GM11168 (cell line): Measurements from ENCODE around the gene MRTFB.

Source experiments
- in situ Hi-C: fragments of 300-500 bp; cut with MboI; formaldehyde crosslinking; loops from one replicate; pipeline ENCODE4 v1.12.0; 2022; ENCODE audit warnings: low sequenced_read_pairs; ENCODE audit not compliant: unreplicated experiment

Gene MRTFB

DNA sequence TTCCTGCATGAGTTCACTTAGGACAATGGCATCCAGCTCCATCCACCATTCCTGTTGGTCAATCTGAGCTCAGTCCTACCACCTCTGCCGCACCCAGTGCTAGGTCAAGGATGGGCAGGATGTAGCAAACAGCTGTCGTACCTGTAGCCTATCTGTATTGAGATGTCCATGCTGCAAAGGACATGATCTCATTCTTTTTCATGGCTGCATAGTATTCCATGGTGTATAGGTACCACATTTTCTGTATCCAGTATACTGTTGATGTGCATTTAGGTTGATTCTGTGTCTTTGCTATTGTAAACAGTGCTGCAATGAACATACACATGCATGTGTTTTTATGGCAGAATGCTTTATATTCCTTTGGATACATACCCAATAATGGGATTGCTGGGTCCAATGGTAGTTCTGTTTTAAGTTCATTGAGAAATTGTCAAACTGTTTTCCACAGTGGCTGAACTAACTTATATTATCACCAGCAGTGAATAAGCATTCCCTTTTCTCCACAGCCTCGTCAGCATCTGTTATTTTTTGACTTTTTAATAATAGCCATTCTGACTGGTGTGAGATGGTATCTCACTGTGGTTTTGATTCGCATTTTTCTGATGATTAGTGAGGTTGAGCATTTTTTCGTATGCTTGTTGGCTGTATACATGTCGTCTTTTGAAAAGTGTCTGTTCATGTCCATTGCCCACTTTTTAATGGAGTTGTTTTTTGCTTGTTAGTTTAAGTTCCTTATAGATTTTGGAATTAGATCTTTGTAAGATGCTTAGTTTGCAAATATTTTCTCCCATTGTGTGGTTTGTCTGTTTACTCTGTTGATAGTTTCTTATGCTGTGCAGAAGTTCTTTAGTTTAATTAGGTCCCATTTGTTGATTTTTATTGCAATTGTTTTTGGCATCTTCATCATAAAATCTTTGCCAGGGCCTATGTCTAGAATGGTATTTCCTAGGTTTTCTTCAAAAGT lies 7.2 kb upstream of the MRTFB start:
- in situ Hi-C loops, result no loop called here

DNA sequence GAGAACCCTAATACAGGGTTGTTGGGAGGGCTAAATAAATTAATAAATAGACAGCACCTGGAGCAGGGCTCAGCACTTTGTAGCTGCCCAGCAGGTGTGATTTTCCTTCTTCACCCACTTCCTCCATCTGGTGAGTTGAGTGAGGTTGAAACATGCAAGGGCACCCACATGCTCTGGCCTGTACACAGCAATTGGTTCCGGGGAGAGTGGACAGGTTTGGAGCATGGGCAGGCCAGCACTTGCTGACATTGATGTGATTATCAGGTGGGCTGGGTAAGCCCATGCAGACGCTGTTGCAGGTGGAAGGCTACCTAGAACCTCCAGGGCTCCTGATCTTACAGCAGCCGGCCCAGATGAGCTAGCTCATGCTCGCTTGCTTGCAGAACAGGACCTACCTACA lies 1.3 kb upstream of the MRTFB start:
- in situ Hi-C loops, result no loop called here

DNA sequence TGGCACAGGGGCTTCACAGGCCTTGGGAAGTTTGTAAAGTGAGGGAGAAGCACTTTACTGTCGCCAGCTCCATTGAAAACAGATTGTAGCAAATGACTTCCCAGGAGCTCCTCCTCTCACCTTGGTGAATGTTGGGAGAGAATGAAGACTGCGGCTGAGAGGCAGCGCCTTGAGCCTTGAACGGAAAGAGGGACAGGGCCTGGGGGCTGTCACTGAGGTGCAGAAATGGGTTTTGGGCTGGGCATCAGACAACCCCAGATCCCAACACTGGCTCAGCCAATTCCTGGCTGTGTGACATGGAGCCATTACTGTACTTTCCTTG lies 603 bp upstream of the MRTFB start:
- in situ Hi-C loops, result no loop called here

DNA sequence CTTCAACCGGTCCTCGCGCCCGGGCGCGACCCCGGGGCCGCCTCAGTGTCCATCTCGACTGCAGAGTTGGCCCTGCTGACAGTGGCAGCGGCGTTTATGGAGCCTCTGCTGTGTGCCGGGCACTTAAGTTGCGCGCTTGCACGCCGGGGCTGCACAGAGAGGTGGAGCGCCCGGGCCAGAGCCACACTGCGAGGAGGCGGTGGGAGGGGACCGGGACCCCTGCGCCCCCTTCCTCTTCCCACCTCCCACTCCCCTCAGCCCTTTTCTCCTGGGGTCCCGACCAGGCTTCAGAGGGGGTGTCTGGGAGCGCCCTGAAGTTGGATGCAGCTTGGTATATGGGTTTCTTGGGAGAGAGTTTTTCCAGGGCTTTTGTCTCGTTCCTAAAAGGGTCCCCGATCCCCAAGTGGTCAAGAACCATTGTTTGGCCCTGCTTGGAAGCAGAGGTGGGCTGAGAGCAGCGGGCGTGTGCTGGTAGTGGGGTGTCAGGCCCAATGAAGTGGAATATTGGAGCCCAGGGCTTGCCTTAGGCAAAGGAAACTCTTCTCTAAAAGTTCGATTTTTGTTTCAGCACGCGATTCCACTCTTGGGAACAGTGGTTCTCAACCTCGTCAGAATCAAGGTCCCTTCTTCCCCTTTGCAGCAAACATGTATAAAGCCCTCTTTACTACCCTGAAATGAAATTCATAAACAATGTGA lies 605 bp downstream of the MRTFB start:
- in situ Hi-C loops, result no loop called here

DNA sequence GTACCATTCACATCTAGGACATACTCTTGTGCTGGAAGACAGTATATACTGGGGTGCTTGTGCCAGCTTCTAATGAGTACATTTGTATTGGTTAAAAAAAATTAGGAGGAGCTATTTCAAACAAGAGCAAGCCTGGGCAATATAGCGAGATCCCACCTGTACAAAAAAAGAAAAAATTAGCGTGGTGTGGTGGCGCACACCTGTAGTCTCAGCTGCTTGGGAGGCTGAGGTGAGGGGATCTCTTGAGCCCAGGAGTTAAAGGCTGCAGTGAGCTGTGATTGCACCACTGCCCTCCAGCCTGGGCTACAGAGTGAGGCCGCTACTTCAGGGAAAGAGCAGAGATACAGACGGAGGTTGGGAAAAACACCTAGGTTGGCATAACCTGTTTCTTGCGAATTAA lies 1.2 kb downstream of the MRTFB start:
- in situ Hi-C loops, result no loop called here

DNA sequence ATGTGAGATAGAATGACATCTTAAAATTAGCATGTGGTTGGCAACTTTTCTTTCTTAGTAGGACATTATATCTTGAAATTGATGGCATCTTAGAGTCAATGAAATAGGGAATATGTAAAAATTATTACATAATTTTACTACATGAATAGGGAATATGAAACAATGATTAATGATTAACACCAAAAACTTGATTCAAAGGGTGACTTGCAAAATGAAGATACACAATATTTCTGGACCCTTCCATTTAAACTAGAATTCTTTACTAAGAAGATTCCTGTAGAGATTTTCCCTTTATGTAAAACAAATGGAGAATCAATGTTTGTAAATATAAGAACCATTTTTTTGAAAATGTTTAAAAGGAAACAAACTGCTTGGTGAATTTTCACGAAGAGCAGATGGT lies 3.4 kb downstream of the MRTFB start:
- in situ Hi-C loops, result no loop called here

DNA sequence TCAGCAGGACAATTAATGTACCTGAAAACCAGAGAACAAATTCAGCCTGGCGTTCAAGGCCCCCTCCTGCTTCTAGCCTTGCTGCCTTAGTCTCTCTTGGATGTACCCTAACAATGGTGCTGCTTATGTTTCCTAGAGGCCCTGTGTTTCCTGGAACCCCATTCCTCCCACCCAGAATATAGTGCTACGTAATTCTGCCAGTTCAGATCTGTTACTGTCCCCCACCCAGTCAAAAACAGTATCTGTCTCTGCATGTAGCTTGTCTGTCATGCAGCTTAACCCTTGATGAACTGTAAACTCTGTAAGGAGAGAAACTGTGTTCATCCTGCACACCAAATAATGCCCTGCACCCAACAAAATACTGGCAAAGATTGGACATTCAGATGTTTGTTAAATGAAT lies 6.8 kb downstream of the MRTFB start:
- in situ Hi-C loops, result no loop called here

DNA sequence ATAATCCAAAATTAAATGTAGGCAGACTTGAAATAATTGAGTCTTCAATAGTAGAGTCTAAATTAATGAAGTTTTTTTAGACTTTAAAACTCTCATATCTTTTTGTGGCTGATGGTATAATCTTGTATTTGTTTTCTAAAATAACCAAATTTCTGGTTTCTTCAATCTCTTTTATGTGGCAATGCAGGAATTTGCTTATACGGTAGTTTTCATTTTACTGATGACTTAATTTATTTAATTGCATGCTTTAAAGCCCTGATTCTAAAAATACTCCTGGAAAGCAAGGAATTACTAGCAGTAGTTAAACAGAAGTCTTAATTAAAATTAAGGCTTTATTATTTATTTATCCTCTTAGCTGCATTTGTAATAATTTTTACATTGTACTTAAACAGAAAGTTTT lies 15.4 kb downstream of the MRTFB start:
- in situ Hi-C loops, result no loop called here

DNA sequence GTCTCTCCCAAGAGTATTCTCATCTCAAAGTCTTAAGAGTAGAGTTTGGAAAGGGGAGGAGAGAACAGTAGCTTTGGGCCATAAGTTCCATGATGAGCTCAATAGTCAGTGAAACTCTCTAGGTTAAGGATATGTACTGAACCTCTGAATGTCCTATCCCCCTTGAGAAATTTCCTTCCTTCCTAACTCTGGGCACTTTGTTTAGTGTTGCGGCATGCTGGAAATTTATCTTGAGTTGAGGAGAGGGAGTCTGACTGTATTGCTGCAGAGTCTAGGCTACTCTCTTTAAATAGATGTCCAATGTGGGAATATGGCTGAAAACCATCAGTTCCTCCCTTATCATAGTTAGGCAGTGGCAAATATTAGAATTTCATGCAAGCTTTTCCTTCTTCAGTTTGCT lies 16.1 kb downstream of the MRTFB start:
- in situ Hi-C loops, result no loop called here

DNA sequence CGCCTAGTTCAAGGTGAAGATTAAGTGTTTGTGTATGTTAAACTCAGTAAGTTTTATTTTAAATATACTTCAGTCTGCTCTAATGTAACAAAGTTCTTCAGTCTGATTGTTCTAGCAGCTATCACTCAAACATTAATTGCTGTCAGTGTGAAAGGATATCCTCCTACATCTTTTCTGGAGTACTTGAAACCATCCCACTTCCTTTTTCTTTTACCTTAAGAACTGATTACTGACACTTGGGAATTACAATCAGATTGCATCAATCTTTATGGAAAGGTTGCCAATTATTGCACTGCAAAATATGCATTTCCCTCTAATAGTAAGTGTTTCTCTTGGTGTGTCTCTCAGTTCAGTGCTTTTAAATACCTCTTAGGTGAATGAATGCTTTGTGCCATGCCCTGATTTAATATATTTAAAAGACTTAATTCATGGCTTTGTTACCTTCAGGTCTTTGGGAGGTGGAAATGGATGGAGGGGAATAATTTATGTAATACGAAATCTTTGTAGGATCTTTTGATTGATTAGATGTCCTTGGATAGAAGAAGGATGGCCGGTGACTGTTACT lies 16.6 kb downstream of the MRTFB start:
- in situ Hi-C loops, result no loop called here

DNA sequence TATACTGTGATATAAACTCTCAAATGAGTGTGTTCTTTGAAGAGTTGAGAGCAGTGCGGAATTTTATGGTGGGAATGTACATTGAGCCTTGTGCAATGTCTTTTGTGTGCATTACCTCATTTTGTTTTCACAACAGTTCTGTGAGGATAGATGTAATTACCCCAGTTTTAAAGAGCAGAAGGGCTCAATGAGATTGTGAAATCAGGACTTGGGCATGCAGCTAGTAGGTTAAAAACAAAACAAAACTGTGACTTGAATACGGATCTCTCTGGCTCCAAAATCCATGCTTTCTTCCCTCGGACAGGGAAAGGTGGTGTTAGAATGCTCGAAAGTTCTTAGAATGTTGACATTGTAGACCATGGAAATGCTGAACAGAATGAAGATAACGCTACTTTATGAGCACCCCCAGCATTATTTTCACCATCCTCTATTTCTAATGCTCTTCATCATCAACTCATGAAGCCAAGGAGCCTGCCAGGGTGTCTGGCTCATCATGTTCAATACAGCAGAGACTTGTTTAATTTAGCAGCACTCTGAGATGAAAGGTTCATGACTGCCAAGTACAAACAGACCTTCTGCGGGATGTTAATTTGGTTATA lies 17.1 kb downstream of the MRTFB start:
- in situ Hi-C loops, result no loop called here

DNA sequence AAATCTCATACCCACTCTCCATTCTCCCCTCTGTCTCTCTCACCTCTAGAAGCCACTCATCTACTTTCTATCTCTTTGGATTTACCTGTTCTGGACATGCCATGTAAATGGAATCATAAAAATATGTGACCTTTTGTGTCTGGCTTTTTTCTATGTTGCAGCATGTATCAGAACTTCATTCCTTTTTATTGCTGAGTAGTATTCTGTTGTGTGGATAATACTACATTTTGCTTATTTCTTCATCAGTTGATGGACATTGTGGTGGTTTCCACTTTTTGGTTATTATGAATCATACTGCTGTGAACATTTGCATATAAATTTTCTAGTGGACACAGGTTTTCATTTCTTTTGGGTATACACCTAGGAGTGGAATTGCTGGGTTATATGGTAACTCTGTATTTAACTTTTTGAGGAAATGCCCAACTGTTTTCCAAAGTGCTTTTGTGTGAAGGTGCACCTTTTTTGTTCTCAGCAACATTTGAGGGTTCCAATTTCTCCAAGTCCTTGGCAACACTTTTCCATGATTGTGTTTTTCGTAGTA lies 18.2 kb downstream of the MRTFB start:
- in situ Hi-C loops, result no loop called here

DNA sequence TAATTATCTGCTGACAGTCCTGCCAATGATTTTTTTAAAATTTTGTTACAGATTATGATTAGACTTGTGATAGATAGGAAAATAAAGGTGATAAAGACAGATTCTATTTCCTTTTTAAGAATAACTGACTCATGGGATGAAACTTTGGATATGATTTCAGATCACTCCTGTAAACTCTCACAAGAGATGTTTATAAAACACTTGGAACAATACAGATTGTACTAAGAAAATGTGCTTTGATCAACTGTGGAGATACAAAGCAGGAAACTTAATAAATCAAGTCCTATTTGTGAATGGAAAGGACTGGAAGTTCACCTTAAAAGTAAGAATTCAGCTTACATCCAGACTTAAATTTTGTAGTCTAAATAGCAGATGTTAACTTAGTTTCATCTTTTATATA lies 21.4 kb downstream of the MRTFB start:
- in situ Hi-C loops, result no loop called here

DNA sequence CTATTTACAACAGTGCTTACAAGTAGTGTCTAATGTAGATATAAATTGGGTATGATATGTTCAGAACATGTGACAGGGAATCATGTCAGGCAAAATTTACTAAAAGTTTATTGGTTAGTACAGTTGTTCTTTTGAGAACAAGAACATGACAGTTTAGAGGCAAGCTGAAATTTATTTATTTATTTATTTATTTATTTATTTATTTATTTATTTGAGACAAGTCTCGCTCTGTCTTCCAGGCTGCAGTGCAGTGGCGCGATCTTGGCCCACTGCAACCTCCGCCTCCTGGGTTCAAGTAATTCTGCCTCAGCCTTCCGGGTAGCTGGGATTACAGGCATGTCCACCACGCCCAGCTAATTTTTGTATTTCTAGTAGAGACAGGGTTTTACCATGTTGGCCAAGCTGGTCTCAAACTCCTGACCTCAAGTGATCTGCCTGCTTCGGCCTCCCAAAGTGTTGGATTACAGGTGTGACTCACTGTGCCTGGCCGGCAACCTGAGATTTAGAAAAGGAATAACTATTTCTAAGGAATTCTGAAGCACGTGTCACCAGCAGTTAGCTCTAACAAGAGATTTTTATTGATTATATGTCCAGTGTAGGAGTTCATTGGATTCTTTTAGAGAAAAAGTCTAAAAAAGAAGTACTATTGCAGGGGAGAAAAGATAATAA lies 24.9 kb downstream of the MRTFB start:
- in situ Hi-C loops, result no loop called here

DNA sequence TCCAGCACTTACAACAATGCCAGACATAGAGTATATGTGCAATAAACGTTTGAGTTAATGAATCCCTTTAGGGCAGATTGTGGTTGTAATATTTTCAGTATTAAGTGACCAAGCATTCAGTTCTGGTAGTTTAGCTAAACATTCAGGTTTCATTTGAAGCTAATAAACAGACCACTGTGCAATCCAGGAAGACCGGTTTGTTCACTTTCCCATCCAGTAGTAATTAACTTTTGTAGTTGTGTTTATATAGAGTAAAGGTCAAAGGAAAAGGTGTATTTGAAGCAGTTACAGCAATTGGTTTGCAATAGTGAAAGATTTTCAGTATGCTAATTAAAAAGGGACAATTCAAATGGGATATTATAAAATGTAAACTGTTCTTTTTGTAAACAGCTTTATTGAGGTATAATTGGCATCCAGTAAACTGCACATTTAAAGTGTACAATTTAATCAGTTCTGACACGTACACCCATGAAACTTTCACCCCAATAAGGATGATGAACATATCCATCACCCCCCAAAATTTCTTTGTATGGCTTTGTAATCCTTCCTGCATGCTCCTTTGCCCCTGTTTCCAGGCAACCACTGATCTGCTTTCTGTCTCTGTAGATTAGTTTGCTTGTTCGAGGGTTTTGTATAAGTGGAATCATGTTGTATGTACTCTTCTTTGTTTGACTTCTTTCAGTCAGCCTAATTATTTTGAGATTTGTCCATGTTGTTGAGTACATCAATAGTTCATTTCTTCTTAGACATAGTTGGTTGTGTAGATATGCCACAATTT lies 26.3 kb downstream of the MRTFB start:
- in situ Hi-C loops, result no loop called here

DNA sequence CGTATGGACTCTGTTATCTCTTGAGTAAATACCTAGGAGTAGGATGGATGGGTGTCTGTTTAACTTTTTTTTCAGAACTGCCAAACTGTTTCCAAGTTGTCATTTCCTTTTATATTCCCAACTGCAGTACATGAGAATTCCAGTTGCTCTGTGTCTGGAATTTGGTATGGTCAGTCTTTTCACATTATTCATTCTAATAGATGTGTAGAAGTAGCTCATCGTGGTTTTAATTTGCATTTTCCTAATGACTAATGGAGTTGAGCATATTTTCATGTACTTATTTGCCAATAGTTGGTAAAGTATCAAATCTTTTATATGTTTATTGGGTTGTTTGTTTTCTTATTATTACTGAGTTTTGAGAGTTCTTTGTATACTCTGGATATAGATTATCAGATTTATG lies 27.0 kb downstream of the MRTFB start:
- in situ Hi-C loops, result no loop called here

DNA sequence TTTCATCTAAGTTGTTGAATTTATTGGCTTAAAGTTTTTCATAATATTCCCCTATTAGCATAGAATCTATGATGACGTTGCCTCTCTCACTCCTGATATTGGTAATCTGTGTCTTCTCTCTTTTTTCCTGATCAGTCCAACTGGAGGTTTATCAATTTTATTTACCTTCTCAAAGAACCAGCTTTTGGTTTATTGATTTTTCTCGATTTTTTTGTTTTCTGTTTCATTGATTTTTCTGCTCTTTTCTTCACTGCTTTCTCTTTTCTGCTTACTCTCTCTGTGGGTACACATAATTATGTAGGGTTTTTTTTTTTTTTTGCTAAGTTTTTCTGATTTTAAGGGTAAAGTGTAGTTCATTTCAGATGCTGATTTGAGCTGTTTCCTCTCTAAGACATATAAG lies 29.7 kb downstream of the MRTFB start:
- in situ Hi-C loops, result no loop called here

DNA sequence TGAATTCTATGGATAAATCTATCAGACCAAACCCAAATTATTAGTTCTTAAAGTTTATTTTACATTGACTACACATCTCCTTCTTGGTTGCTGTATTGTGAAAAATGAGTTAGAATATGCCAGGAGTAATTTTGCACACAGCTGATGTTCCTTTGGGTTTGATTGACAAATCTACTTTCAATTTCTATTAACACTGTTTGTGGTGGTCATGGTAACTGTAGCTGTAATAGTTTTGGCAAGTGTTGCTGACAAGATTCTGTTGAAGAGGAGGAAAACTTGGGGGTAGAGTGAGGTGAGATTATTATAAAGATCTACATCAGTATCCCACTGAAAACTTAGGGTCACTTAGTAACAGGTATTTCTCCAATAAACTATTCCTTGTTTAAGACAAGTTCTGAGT lies 30.3 kb downstream of the MRTFB start:
- in situ Hi-C loops, result no loop called here

DNA sequence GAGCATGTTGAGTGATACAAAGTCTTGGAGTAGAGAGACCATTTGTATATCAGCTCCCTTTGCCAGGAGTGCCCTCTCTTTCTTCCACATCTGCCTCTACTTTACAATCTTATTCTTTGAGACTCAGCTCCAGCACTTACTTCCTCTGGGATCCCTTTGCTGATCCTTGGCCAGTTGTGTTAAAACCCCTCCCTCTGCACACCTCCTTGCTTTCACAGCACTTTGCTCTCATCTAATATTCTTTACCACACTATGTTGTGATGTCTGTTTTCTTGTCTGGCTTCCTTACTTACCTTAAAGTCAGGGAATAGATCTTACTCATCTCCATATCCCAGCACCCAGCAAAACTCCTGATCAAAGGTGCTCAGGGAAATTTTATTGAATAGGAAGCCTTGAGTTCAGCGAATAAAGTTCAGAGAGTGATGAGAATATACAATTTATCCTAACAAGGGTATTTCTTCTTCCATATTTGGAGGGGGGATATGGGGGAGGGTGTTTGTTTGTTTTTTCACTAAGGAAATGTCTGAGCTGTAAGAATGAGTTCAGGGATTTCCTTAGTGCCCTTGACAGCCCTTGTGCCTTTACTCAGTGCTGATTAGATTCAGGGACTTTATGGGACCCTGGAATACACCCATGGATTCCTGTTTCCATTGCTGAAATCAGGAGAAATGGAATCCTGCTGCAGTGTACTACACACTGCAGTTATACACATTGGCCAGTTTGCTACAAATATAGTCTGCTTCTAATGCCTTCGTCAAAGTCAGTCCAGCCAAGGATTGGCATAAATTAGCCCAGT lies 32.0 kb downstream of the MRTFB start:
- in situ Hi-C loops, result no loop called here
